ENCODE measurements around the gene EXOC3L4.

Gene EXOC3L4

GRCh38 chr14:103104654-103105452, 10.3 kb downstream of the EXOC3L4 start (continued):
- TF ChIP-seq ZBTB26 (tag by site-specific recombination; optimal IDR thresholded peaks at IDR 0.05) (peak; percentile 96), ZBTB21 (tag by site-specific recombination; IDR thresholded peaks at IDR 0.05) (no peak), ZNF529 (tag by site-specific recombination; IDR thresholded peaks at IDR 0.05; ENCODE audit: insufficient replicate concordance) (no peak), ZBTB1 (tag by site-specific recombination; IDR thresholded peaks at IDR 0.05) (no peak; the same call in 1 of the 2 replicates), ZBTB8A (tag by site-specific recombination; IDR thresholded peaks at IDR 0.05) (peak; percentile 36; the same call in 1 of the 2 replicates), ZNF623 (tag by site-specific recombination; IDR thresholded peaks at IDR 0.05) (no peak), GLIS2 (tag by site-specific recombination; IDR thresholded peaks at IDR 0.05) (no peak; the same call in 1 of the 2 replicates), ZNF423 (tag by site-specific recombination; IDR thresholded peaks at IDR 0.05) (no peak), ZNF664 (tag by site-specific recombination; IDR thresholded peaks at IDR 0.05) (no peak), ZBTB17 (tag by site-specific recombination; IDR thresholded peaks at IDR 0.05) (peak; percentile 90), KLF7 (tag by site-specific recombination; IDR thresholded peaks at IDR 0.05; ENCODE audit: borderline replicate concordance) (peak; percentile 86), YY2 (tag by site-specific recombination; IDR thresholded peaks at IDR 0.05) (peak; percentile 86), ZNF837 (tag by site-specific recombination; IDR thresholded peaks at IDR 0.05) (peak; percentile 81; the same call in 1 of the 2 replicates), TRIM28 (IDR thresholded peaks at IDR 0.05; ENCODE audit: borderline replicate concordance, low read length) (no peak), ZNF48 (tag by site-specific recombination; IDR thresholded peaks at IDR 0.05) (no peak), ZBTB6 (tag by site-specific recombination; IDR thresholded peaks at IDR 0.05) (no peak), ZNF747 (tag by site-specific recombination; IDR thresholded peaks at IDR 0.05) (no peak; the same call in 1 of the 2 replicates), BCL11B (tag by site-specific recombination; IDR thresholded peaks at IDR 0.05; ENCODE audit: low read depth) (peak; percentile 94), ZNF184 (tag by site-specific recombination; IDR thresholded peaks at IDR 0.05) (no peak), GLIS1 (tag by site-specific recombination; IDR thresholded peaks at IDR 0.05) (peak; percentile 81), ZNF26 (tag by site-specific recombination; IDR thresholded peaks at IDR 0.05) (no peak), ZNF2 (tag by site-specific recombination; IDR thresholded peaks at IDR 0.05) (peak; percentile 99), ZNF350 (tag by site-specific recombination; IDR thresholded peaks at IDR 0.05) (no peak), ZNF19 (tag by site-specific recombination; IDR thresholded peaks at IDR 0.05; ENCODE audit: low read depth) (no peak), ZSCAN4 (tag by site-specific recombination; IDR thresholded peaks at IDR 0.05) (peak; percentile 100), ZNF843 (tag by site-specific recombination; IDR thresholded peaks at IDR 0.05) (peak; percentile 86), SCRT2 (tag by site-specific recombination; IDR thresholded peaks at IDR 0.05) (peak; percentile 81), ZNF560 (tag by site-specific recombination; IDR thresholded peaks at IDR 0.05; ENCODE audit: borderline replicate concordance) (no peak), KLF16 (tag by site-specific recombination; IDR thresholded peaks at IDR 0.05) (peak; percentile 74)
- TF ChIP-seq, protein P1, sequence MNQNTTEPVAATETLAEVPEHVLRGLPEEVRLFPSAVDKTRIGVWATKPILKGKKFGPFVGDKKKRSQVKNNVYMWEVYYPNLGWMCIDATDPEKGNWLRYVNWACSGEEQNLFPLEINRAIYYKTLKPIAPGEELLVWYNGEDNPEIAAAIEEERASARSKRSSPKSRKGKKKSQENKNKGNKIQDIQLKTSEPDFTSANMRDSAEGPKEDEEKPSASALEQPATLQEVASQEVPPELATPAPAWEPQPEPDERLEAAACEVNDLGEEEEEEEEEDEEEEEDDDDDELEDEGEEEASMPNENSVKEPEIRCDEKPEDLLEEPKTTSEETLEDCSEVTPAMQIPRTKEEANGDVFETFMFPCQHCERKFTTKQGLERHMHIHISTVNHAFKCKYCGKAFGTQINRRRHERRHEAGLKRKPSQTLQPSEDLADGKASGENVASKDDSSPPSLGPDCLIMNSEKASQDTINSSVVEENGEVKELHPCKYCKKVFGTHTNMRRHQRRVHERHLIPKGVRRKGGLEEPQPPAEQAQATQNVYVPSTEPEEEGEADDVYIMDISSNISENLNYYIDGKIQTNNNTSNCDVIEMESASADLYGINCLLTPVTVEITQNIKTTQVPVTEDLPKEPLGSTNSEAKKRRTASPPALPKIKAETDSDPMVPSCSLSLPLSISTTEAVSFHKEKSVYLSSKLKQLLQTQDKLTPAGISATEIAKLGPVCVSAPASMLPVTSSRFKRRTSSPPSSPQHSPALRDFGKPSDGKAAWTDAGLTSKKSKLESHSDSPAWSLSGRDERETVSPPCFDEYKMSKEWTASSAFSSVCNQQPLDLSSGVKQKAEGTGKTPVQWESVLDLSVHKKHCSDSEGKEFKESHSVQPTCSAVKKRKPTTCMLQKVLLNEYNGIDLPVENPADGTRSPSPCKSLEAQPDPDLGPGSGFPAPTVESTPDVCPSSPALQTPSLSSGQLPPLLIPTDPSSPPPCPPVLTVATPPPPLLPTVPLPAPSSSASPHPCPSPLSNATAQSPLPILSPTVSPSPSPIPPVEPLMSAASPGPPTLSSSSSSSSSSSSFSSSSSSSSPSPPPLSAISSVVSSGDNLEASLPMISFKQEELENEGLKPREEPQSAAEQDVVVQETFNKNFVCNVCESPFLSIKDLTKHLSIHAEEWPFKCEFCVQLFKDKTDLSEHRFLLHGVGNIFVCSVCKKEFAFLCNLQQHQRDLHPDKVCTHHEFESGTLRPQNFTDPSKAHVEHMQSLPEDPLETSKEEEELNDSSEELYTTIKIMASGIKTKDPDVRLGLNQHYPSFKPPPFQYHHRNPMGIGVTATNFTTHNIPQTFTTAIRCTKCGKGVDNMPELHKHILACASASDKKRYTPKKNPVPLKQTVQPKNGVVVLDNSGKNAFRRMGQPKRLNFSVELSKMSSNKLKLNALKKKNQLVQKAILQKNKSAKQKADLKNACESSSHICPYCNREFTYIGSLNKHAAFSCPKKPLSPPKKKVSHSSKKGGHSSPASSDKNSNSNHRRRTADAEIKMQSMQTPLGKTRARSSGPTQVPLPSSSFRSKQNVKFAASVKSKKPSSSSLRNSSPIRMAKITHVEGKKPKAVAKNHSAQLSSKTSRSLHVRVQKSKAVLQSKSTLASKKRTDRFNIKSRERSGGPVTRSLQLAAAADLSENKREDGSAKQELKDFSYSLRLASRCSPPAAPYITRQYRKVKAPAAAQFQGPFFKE (tag by site-specific recombination; IDR thresholded peaks at IDR 0.05; ENCODE audit: borderline replicate concordance) = no peak
